Suprapubic skin (tissue), 4 donors: ENCODE results near the gene TBC1D5.

ENCODE experiments used
- CTCF ChIP-seq, 2 donors: fragments of 200-600 bp in 1 of 2; fragments of 450-650 bp in 1 of 2; sonication (generic) in 1 of 2; IDR thresholded peaks; one replicate each; pipeline ENCODE4 v1.5.1; 2016 to 2019; ENCODE audit warnings: antibody characterized with exemption in 2 of 2, mild to moderate bottlenecking in 1 of 2, moderate library complexity in 1 of 2
- EP300 ChIP-seq: sonication (generic); formaldehyde crosslinking; IDR thresholded peaks from one replicate; pipeline ENCODE4 v1.6.1; 2017; ENCODE audit warnings: antibody characterized with exemption
- POLR2A ChIP-seq, 2 donors: fragments of 450-650 bp; IDR thresholded peaks; one replicate each; pipeline ENCODE4 v1.6.1; 2017; ENCODE audit warnings: antibody characterized with exemption in 2 of 2, mild to moderate bottlenecking in 2 of 2, moderate library complexity in 2 of 2
- POLR2AphosphoS5 ChIP-seq, 3 donors: sonication (generic); formaldehyde crosslinking; IDR thresholded peaks; one replicate each; pipeline ENCODE4 v1.6.1; 2017; ENCODE audit warnings: antibody characterized with exemption in 3 of 3

- TF ChIP-seq CTCF (IDR thresholded peaks at IDR 0.05) (no peak), POLR2A (IDR thresholded peaks at IDR 0.05) (no peak), POLR2AphosphoS5 (IDR thresholded peaks at IDR 0.05) (no peak), EP300 (no peak)
Observed at GRCh38 chr3:17111586-17111985, 630.8 kb downstream of the TBC1D5 start.
